Measurements from ENCODE around the gene PCK2.

- TF ChIP-seq TP53 (CRISPR knock-in tag; IDR thresholded peaks at IDR 0.05) (no peak), HOXA7 (CRISPR knock-in tag; IDR thresholded peaks at IDR 0.05) (no peak), CHD2 (IDR thresholded peaks at IDR 0.05; ENCODE audit: low read length, partially characterized antibody) (no peak), PBX3 (IDR thresholded peaks at IDR 0.05) (no peak), REST (IDR thresholded peaks at IDR 0.05) (no peak), CEBPB (IDR thresholded peaks at IDR 0.05) (no peak), KDM1A (IDR thresholded peaks at IDR 0.05; ENCODE audit: low read depth) (no peak)
Observed at GRCh38 chr14:24131549-24131966, 37.4 kb downstream of the PCK2 start.

Measured in A549 (cell line).